GM12801 (cell line): ENCODE results near the gene PCDHB14.

ENCODE experiments used
- CTCF ChIP-seq: IDR thresholded peaks from one replicate; pipeline ENCODE4 v1.5.1; 2011; ENCODE audit warnings: control low read depth; ENCODE audit not compliant: insufficient read length; ENCODE audit errors: extremely low read depth

Gene PCDHB14

GRCh38 chr5:141241496-141241895 lies 18.4 kb downstream of the PCDHB14 start:
- no peak for TF ChIP-seq CTCF

GRCh38 chr5:141245250-141245717 lies 22.1 kb downstream of the PCDHB14 start, which contains the start of gene PCDHB15:
PCDHB15 (plus strand) TSS chr5:141245395; CDS start chr5:141245579, 184 bp downstream.
- no peak for TF ChIP-seq CTCF

GRCh38 chr5:141250576-141250975 lies 27.4 kb downstream of the PCDHB14 start:
- no peak for TF ChIP-seq CTCF

GRCh38 chr5:141258464-141258863 lies 35.3 kb downstream of the PCDHB14 start:
- TF ChIP-seq CTCF: no peak

GRCh38 chr5:141258948-141259347 lies 35.8 kb downstream of the PCDHB14 start:
- TF ChIP-seq CTCF: no peak

GRCh38 chr5:141260458-141261237 lies 37.5 kb downstream of the PCDHB14 start:
- TF ChIP-seq CTCF: no peak

GRCh38 chr5:141261238-141261546 lies 38.0 kb downstream of the PCDHB14 start:
- no peak for TF ChIP-seq CTCF
